CD4-positive, alpha-beta T cell treated with Interleukin-15 for 4 hours (primary cell): Measurements from ENCODE around the gene ACTRT2.

Source experiments
- DNase-seq: peaks from one replicate; pipeline ENCODE4 v3.0.0-alpha.2; 2020; ENCODE audit warnings: low spot score

The ACTRT2 gene

GRCh38 chr1:3021233-3021671 lies at the start of gene ACTRT2:
Gene ACTRT2 (plus strand): TSS chr1:3021467. CDS start chr1:3021687, 220 bp downstream.
- no peak for DNase-seq

GRCh38 chr1:2971609-2972008 lies 49.7 kb upstream of the ACTRT2 start:
- DNase-seq = no peak

- no peak for DNase-seq
Observed at GRCh38 chr1:2972011-2972878, 49.0 kb upstream of the ACTRT2 start.

GRCh38 chr1:2972879-2973575 lies 48.2 kb upstream of the ACTRT2 start:
- DNase-seq = no peak

GRCh38 chr1:2973601-2974593 lies 47.4 kb upstream of the ACTRT2 start:
- DNase-seq = no peak

GRCh38 chr1:2974701-2975301 lies 46.5 kb upstream of the ACTRT2 start:
- DNase-seq = no peak

- no peak for DNase-seq
Observed at GRCh38 chr1:2975466-2976179, 45.6 kb upstream of the ACTRT2 start.

- no peak for DNase-seq
Observed at GRCh38 chr1:2976180-2976562, 45.1 kb upstream of the ACTRT2 start.

GRCh38 chr1:2977886-2978611 lies 43.2 kb upstream of the ACTRT2 start:
- DNase-seq = no peak

GRCh38 chr1:2978691-2979190 lies 42.5 kb upstream of the ACTRT2 start:
- DNase-seq = no peak

- DNase-seq = no peak
Observed at GRCh38 chr1:2979191-2980072, 41.8 kb upstream of the ACTRT2 start.

- DNase-seq = no peak
Observed at GRCh38 chr1:2980073-2980791, 41.0 kb upstream of the ACTRT2 start.

GRCh38 chr1:2980849-2981248 lies 40.4 kb upstream of the ACTRT2 start:
- no peak for DNase-seq

- no peak for DNase-seq
Observed at GRCh38 chr1:2981388-2981787, 39.9 kb upstream of the ACTRT2 start.

GRCh38 chr1:2981981-2982614 lies 39.2 kb upstream of the ACTRT2 start:
- DNase-seq = no peak

- no peak for DNase-seq
Observed at GRCh38 chr1:2982615-2983318, 38.5 kb upstream of the ACTRT2 start.

- no peak for DNase-seq
Observed at GRCh38 chr1:2983319-2983705, 38.0 kb upstream of the ACTRT2 start.
